ENCODE data around the gene CCNI. TPM values are rescaled to one million over a fixed set of nuclear protein-coding genes. Genes with fewer than 3 reads are reported as not detected.

CCNI gene
- total RNA-seq, 1 experiment from 2014 or later = 155 TPM

DNA sequence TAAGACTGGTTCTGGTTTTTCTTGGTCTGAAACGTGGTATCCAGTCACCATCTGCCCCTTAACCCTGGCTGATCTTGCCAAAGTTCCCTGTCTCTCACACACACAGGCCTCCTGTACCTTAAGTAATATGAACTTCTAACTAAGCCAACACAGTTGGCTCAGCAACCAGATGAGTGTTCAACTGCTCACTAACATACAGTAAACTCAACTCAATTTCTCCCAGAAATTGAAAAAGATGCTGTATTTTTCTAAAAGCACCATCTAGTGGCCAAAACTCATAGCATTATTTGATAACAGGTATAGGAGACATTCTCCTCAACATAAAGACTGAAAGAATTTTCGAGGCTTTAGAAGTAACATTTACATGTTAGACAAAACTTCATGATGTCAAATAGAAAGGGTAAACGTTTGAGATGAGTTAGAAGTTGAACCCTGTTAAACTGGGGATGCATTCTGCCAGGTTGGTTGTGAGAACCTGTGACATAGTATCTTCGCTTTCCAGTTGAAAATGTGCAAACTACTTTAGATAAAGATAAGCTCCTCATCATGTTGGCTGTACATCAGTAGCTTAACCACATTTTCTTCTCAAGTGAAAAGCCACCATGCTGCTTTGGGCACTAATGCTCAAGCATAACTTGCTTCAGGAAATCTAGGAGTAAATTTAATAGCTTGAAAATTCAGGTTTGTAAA lies 31.2 kb downstream of the CCNI start:
- Histone ChIP-seq H4K20me1 (ENCODE audit: insufficient read depth) (no peaks in the 10 kb centered on the region), H3K9me3 (ENCODE audit: insufficient read depth, low read depth) (no peaks in the 10 kb centered on the region), H3K4me2 (no peak overlapping the region), H3K4me3 (no peak overlapping the region), H2AFZ (no peak overlapping the region), H3F3A (ENCODE audit: insufficient read depth, low read depth) (no peaks in the 10 kb centered on the region), H3K79me2 (ENCODE audit: low read depth) (no peaks in the 10 kb centered on the region), H3K9me2 (ENCODE audit: insufficient read depth) (no peaks in the 10 kb centered on the region), H3K27me3 (ENCODE audit: insufficient read depth, low read depth) (no peaks in the 10 kb centered on the region), H3K36me3 (ENCODE audit: low read depth) (no peaks in the 10 kb centered on the region), H3K4me1 (replicated peaks; ENCODE audit: insufficient read depth) (no peaks in the 10 kb centered on the region), H3K27ac (no peak overlapping the region)
- intact Hi-C loops (cut with micrococcal nuclease; ENCODE audit: unreplicated experiment) = loop anchor here (2.0 to 5.0 kb wide), 4 partner anchors 92 to 614 kb away; no protein-coding TSS in a partner anchor
- no TSS peak for BruUV-seq (replicated peaks)
- TF ChIP-seq EZH2 (IDR thresholded peaks at IDR 0.05; ENCODE audit: low read depth) = no peak
- TF ChIP-seq, protein P1, sequence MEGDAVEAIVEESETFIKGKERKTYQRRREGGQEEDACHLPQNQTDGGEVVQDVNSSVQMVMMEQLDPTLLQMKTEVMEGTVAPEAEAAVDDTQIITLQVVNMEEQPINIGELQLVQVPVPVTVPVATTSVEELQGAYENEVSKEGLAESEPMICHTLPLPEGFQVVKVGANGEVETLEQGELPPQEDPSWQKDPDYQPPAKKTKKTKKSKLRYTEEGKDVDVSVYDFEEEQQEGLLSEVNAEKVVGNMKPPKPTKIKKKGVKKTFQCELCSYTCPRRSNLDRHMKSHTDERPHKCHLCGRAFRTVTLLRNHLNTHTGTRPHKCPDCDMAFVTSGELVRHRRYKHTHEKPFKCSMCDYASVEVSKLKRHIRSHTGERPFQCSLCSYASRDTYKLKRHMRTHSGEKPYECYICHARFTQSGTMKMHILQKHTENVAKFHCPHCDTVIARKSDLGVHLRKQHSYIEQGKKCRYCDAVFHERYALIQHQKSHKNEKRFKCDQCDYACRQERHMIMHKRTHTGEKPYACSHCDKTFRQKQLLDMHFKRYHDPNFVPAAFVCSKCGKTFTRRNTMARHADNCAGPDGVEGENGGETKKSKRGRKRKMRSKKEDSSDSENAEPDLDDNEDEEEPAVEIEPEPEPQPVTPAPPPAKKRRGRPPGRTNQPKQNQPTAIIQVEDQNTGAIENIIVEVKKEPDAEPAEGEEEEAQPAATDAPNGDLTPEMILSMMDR (conservative IDR thresholded peaks at IDR 0.05) = peak; percentile 52
- CTCF ChIA-PET = interaction anchor here (0.6 to 0.7 kb wide), 5 partner anchors 91 to 1730 kb away, joined by 3 to 17 read pairs (median 4); no protein-coding TSS in a partner anchor
- POLR2A ChIA-PET (ENCODE audit: unreplicated experiment) = interaction anchor here (0.7 kb wide), 1 partner anchor 152 kb away, joined by 3 read pairs; no protein-coding TSS in a partner anchor
- no peak for DNase-seq

DNA sequence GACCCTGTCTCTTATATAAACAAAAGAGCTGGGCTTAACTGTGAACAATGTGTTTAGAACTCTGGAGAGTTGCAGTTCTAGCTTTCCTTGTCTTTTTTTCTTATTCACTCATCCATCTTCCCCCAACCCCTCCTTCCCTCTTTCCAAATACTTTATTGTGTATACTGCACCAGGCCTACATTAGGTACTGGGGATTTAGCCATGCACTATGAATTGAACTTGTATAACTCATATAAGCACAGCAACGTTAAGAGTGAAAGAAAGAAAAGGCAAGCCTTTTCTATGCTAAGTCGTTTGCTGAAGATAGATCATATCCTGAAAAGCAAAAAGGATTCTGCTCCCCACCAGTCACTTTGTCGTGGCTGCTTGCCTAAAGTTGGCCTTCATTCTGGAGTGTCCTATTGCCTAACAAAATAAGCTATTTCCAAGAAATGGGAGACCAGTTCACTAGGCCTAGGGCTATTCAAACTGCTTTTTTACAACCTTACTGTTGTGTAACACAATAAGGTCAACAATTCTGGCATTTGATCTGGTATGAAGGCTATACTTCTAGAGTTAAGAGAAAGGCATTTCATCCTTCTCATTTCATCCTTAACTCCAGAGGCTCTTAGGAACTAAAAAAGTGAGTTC lies 32.2 kb downstream of the CCNI start:
- no peak overlapping the region for H2AFZ ChIP-seq
- H3K9me3 ChIP-seq (ENCODE audit: insufficient read depth, low read depth) = no peaks in the 10 kb centered on the region
- no peak overlapping the region for H3K4me2 ChIP-seq
- no peaks in the 10 kb centered on the region for H3K36me3 ChIP-seq (ENCODE audit: low read depth)
- H3K79me2 ChIP-seq (ENCODE audit: low read depth) = no peaks in the 10 kb centered on the region
- no peak for DNase-seq
- ChIA-PET POLR2A (ENCODE audit: unreplicated experiment) (no interaction called here), CTCF (interaction anchor here (0.8 kb wide), 1 partner anchor 9 kb away, joined by 4 read pairs; no protein-coding TSS in a partner anchor)
- BruUV-seq (replicated peaks) = no TSS peak
- no peaks in the 10 kb centered on the region for H4K20me1 ChIP-seq (ENCODE audit: insufficient read depth)
- intact Hi-C loops (cut with micrococcal nuclease; ENCODE audit: unreplicated experiment) = loop anchor here (2.0 to 5.0 kb wide), 4 partner anchors 91 to 613 kb away; no protein-coding TSS in a partner anchor
- H3K4me1 ChIP-seq (replicated peaks; ENCODE audit: insufficient read depth) = no peaks in the 10 kb centered on the region
- H3K27ac ChIP-seq = no peak overlapping the region
- no peak overlapping the region for H3K4me3 ChIP-seq
- no peak for TF ChIP-seq EZH2 (IDR thresholded peaks at IDR 0.05; ENCODE audit: low read depth)
- TF ChIP-seq, protein P1 (conservative IDR thresholded peaks at IDR 0.05) = no peak
- H3K27me3 ChIP-seq (ENCODE audit: insufficient read depth, low read depth) = no peaks in the 10 kb centered on the region
- no peaks in the 10 kb centered on the region for H3K9me2 ChIP-seq (ENCODE audit: insufficient read depth)
- H3F3A ChIP-seq (ENCODE audit: insufficient read depth, low read depth) = no peaks in the 10 kb centered on the region

DNA sequence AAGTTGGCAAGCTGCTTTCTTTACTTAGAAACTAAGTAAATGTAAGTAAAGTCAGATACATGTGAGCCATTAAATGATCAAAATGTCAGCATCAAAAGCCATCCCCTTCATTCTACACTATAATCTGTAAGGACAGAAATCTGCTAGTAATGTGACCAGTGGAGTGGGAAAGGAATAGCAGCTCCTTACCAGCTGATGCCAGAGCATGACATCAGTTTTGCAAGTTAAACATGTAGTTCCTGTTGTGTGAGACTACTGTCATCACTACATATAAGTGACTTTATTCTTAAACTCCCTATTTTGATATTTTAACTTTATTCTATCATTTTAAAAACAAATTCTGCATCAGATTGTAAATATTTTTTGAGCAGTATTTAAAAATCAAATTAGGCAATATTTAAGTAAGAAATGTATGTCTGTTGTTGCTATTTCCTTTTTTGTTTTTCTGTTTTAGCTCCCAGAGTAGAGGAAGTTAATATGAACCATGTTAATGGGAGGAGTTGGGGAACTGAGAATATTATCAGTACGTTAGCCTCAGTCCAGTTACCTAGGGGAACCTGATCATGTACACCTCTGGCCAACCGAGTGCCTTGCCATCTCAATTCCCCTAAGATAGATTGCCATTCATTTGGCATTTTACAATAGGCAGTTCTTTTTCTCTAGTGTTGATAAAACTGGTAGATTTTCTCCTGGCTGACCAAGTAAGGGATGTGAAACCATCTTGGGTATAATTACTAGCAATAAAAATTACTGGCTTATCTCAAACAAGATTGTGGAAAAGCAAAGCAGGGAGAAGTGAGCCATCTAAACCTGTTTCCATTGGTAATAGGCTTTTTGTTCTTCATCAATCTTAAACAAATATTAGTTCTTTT lies 34.7 kb downstream of the CCNI start:
- CTCF ChIA-PET = no interaction called here
- POLR2A ChIA-PET (ENCODE audit: unreplicated experiment) = no interaction called here
- no TSS peak for BruUV-seq (replicated peaks)

More for the DNA sequence above, 34.7 kb downstream of the CCNI start:
- Histone ChIP-seq H3K79me2 (ENCODE audit: low read depth) (no peaks in the 10 kb centered on the region), H4K20me1 (ENCODE audit: insufficient read depth) (no peaks in the 10 kb centered on the region), H3K27me3 (ENCODE audit: insufficient read depth, low read depth) (no peaks in the 10 kb centered on the region), H3K9me2 (ENCODE audit: insufficient read depth) (no peaks in the 10 kb centered on the region), H2AFZ (no peak overlapping the region), H3K4me1 (replicated peaks; ENCODE audit: insufficient read depth) (no peaks in the 10 kb centered on the region), H3K4me2 (no peak overlapping the region), H3K36me3 (ENCODE audit: low read depth) (no peaks in the 10 kb centered on the region), H3K4me3 (no peak overlapping the region), H3F3A (ENCODE audit: insufficient read depth, low read depth) (no peaks in the 10 kb centered on the region), H3K9me3 (ENCODE audit: insufficient read depth, low read depth) (no peaks in the 10 kb centered on the region), H3K27ac (no peak overlapping the region)
- TF ChIP-seq, protein P1 (conservative IDR thresholded peaks at IDR 0.05) = no peak
- no peak for TF ChIP-seq EZH2 (IDR thresholded peaks at IDR 0.05; ENCODE audit: low read depth)
- intact Hi-C loops (cut with micrococcal nuclease; ENCODE audit: unreplicated experiment) = loop anchor here (5.0 kb wide), 2 partner anchors 89 to 284 kb away; no protein-coding TSS in a partner anchor
- no peak for DNase-seq
